Neural cell (in vitro differentiated cells): ENCODE measurements around the gene KRT16. TPM values are rescaled to one million over a fixed set of nuclear protein-coding genes. Genes with fewer than 3 reads are reported as not detected.
"Not testable (repeated sequence)": the region's sequence is repeated elsewhere in the genome, so short reads cannot be mapped to it uniquely, and the experiment has no call there.

Experiments used
- H2AFZ ChIP-seq: fragments of 200-600, 300-800 bp; sonication (generic), shearing (Covaris generic); 2 replicates; pipeline ENCODE4 v1.6.0; 2014; ENCODE audit warnings: low read depth, mild to moderate bottlenecking, antibody characterized with exemption, low read length, moderate library complexity
- H3F3A ChIP-seq: fragments of 200-600 bp; shearing (Covaris generic); 2 replicates; pipeline ENCODE4 v1.6.1; 2016; ENCODE audit warnings: mild to moderate bottlenecking, moderate library complexity, mixed read lengths, antibody characterized with exemption, low read length; ENCODE audit not compliant: insufficient read depth, poor library complexity, severe bottlenecking
- H3K27ac ChIP-seq: fragments of 200-600, 300-800 bp; sonication (generic), shearing (Covaris generic); 2 replicates; pipeline ENCODE4 v1.5.1; 2014; ENCODE audit warnings: mild to moderate bottlenecking, low read length, moderate library complexity
- H3K27me3 ChIP-seq: fragments of 300-800, 200-600 bp; sonication (generic), shearing (Covaris generic); 2 replicates; pipeline ENCODE4 v1.6.0; 2014; ENCODE audit warnings: mild to moderate bottlenecking, low read depth, low read length, moderate library complexity; ENCODE audit not compliant: insufficient read depth
- H3K36me3 ChIP-seq: fragments of 300-800, 200-600 bp; sonication (generic), shearing (Covaris generic); 2 replicates; pipeline ENCODE4 v1.5.1; 2014; ENCODE audit warnings: mild to moderate bottlenecking, antibody characterized with exemption, low read length, moderate library complexity; ENCODE audit not compliant: insufficient read depth
- H3K4me2 ChIP-seq: fragments of 300-800, 200-600 bp; sonication (generic), shearing (Covaris generic); 2 replicates; pipeline ENCODE4 v1.6.0; 2014; ENCODE audit warnings: mild to moderate bottlenecking, low read length
- H3K4me3 ChIP-seq: fragments of 300-800, 200-600 bp; sonication (generic), shearing (Covaris generic); 2 replicates; pipeline ENCODE4 v1.5.1; 2014; ENCODE audit warnings: mild to moderate bottlenecking, low read length, moderate library complexity
- H3K79me2 ChIP-seq: fragments of 200-600 bp; shearing (Covaris generic); replicated peaks from 2 replicates; pipeline ENCODE4 v1.6.0; 2014; ENCODE audit warnings: mild to moderate bottlenecking, low read length, moderate library complexity; ENCODE audit not compliant: insufficient read depth
- H3K9ac ChIP-seq: fragments of 300-800, 200-600 bp; sonication (generic), shearing (Covaris generic); 2 replicates; pipeline ENCODE4 v1.6.1; 2016; ENCODE audit warnings: mild to moderate bottlenecking, low read length, mixed read lengths
- H3K9me2 ChIP-seq: fragments of 200-600 bp; shearing (Covaris generic); 2 replicates; pipeline ENCODE4 v1.6.1; 2016; ENCODE audit warnings: mild to moderate bottlenecking, low read length, mixed read lengths; ENCODE audit not compliant: insufficient read depth
- H3K9me3 ChIP-seq: fragments of 200-600, 300-800 bp; sonication (generic), shearing (Covaris generic); 2 replicates; pipeline ENCODE4 v1.6.1; 2016; ENCODE audit warnings: mild to moderate bottlenecking, mixed run types, low read length, moderate library complexity, mixed read lengths
- H4K20me1 ChIP-seq: fragments of 200-600 bp; shearing (Covaris generic); 2 replicates; pipeline ENCODE4 v1.6.1; 2016; ENCODE audit warnings: mild to moderate bottlenecking, mixed run types; ENCODE audit not compliant: insufficient read depth
- CTCF ChIP-seq: fragments of 450-650 bp; IDR thresholded peaks from 2 replicates; pipeline ENCODE4 v1.5.1; 2014; ENCODE audit warnings: antibody characterized with exemption, mild to moderate bottlenecking, moderate library complexity; ENCODE audit not compliant: poor library complexity, severe bottlenecking
- EP300 ChIP-seq: fragments of 450-650 bp; conservative IDR thresholded peaks from 2 replicates; pipeline ENCODE4 v1.6.1; 2014; ENCODE audit warnings: antibody characterized with exemption, mild to moderate bottlenecking, moderate library complexity; ENCODE audit not compliant: poor library complexity, severe bottlenecking
- EZH2 ChIP-seq: fragments of 200-600, 300-800 bp; shearing (Covaris generic), sonication (generic); IDR thresholded peaks from 2 replicates; pipeline ENCODE4 v1.6.1; 2014; ENCODE audit warnings: antibody characterized with exemption, low read length, borderline replicate concordance, mild to moderate bottlenecking; ENCODE audit not compliant: insufficient read depth, poor library complexity, severe bottlenecking
- POLR2AphosphoS5 ChIP-seq: IDR thresholded peaks from 2 replicates; pipeline ENCODE4 v1.6.1; 2012
- RAD21 ChIP-seq: fragments of 450-650 bp; conservative IDR thresholded peaks from 2 replicates; pipeline ENCODE4 v1.6.1; 2014; ENCODE audit warnings: antibody characterized with exemption, mild to moderate bottlenecking, moderate library complexity
- REST ChIP-seq: IDR thresholded peaks from 2 replicates; pipeline ENCODE4 v1.6.1; 2012; ENCODE audit warnings: borderline replicate concordance
- SMC3 ChIP-seq: fragments of 450-650 bp; conservative IDR thresholded peaks from 2 replicates; pipeline ENCODE4 v1.6.1; 2014; ENCODE audit warnings: antibody characterized with exemption, mild to moderate bottlenecking, moderate library complexity; ENCODE audit not compliant: poor library complexity
- TAF1 ChIP-seq: IDR thresholded peaks from 2 replicates; pipeline ENCODE4 v1.6.1; 2012; ENCODE audit warnings: low read depth
- polyA plus RNA-seq: library from polyadenylated mRNA; depleted of rRNA; stranded (reverse); fragments of >200 nt; gene quantifications from 2 replicates; pipeline ENCODE4 v1.2.3, GENCODE V29; 2014

Gene KRT16
- polyA plus RNA-seq, 1 donor from 2014 or later: not detected

- not testable (repeated sequence) for H4K20me1 ChIP-seq, H3F3A ChIP-seq
Measured at GRCh38 chr17:41626028-41626913, 13.7 kb upstream of the KRT16 start.

GRCh38 chr17:41625602-41626001 lies 13.0 kb upstream of the KRT16 start:
- TF ChIP-seq EZH2 (no peak), RAD21 (no peak), SMC3 (no peak), POLR2AphosphoS5 (no peak), TAF1 (no peak), REST (no peak), CTCF (no peak), EP300 (no peak)
- no peaks in the 10 kb centered on the region for H3K36me3 ChIP-seq
- no peaks in the 10 kb centered on the region for H3K9me3 ChIP-seq
- H3K4me3 ChIP-seq: no peak overlapping the region
- H3K4me2 ChIP-seq: no peak overlapping the region
- H3K27me3 ChIP-seq: no peaks in the 10 kb centered on the region
- H2AFZ ChIP-seq: no peak overlapping the region
- no peaks in the 10 kb centered on the region for H4K20me1 ChIP-seq
- no peak overlapping the region for H3K27ac ChIP-seq
- no peaks in the 10 kb centered on the region for H3F3A ChIP-seq
- H3K79me2 ChIP-seq: no peaks in the 10 kb centered on the region
- H3K9me2 ChIP-seq: no peaks in the 10 kb centered on the region
- no peak overlapping the region for H3K9ac ChIP-seq

More at GRCh38 chr17:41626028-41626913, 13.7 kb upstream of the KRT16 start:
- not testable (repeated sequence) for H3K27ac ChIP-seq, H3K9ac ChIP-seq, H3K4me3 ChIP-seq, H3K27me3 ChIP-seq, H3K36me3 ChIP-seq, H2AFZ ChIP-seq, H3K79me2 ChIP-seq, H3K9me3 ChIP-seq, H3K9me2 ChIP-seq, H3K4me2 ChIP-seq
